Measurements from ENCODE around the gene TEKT2. TPM values are rescaled to one million over a fixed set of nuclear protein-coding genes. Genes with fewer than 3 reads are reported as not detected.

TEKT2 gene
- total RNA-seq, 1 experiment from 2014 or later, result not detected

- no peaks in the 10 kb centered on the region for H3K79me2 ChIP-seq (ENCODE audit: low read length)
Measured at GRCh38 chr1:36119456-36119855, 35.6 kb downstream of the TEKT2 start.

GRCh38 chr1:36122062-36123030 lies 38.5 kb downstream of the TEKT2 start:
- no TSS peak for BruUV-seq (replicated peaks)
- H3K9ac ChIP-seq (ENCODE audit: low read length), result no peak overlapping the region
- H3K4me3 ChIP-seq (ENCODE audit: low read length), result no peak overlapping the region
- no peaks in the 10 kb centered on the region for H3F3A ChIP-seq (ENCODE audit: low read length, unreplicated experiment)
- no peak overlapping the region for H2AFZ ChIP-seq (ENCODE audit: low read length)
- ATAC-seq (no peak), DNase-seq (no peak)
- no peaks in the 10 kb centered on the region for H3K4me1 ChIP-seq (ENCODE audit: insufficient read depth, low read length)
- CTCF ChIA-PET, result no interaction called here
- H3K9me2 ChIP-seq (replicated peaks; ENCODE audit: low read length), result no peaks in the 10 kb centered on the region
- intact Hi-C loops (cut with micrococcal nuclease), result no loop called here
- H3K27ac ChIP-seq (ENCODE audit: low read length), result no peak overlapping the region
- H3K4me2 ChIP-seq (ENCODE audit: low read length), result no peak overlapping the region
- POLR2A ChIA-PET (ENCODE audit: unreplicated experiment), result no interaction called here
- TF ChIP-seq EZH2phosphoT487 (IDR thresholded peaks at IDR 0.05; ENCODE audit: borderline replicate concordance, low read length) (no peak), CTCF (conservative IDR thresholded peaks at IDR 0.05; ENCODE audit: low read depth, low read length) (no peak), EZH2 (IDR thresholded peaks at IDR 0.05; ENCODE audit: low read length, unreplicated experiment) (no peak)
- H3K36me3 ChIP-seq (ENCODE audit: low read depth, low read length), result no peaks in the 10 kb centered on the region
- H3K27me3 ChIP-seq (ENCODE audit: low read length), result peaks cover 9% of the 10 kb centered on the region; the same call in 1 of the 2 replicates
- H3K79me2 ChIP-seq (ENCODE audit: low read length), result no peaks in the 10 kb centered on the region
- H3K9me3 ChIP-seq (ENCODE audit: low read length), result no peaks in the 10 kb centered on the region
- H4K20me1 ChIP-seq (ENCODE audit: low read length), result no peaks in the 10 kb centered on the region

More at GRCh38 chr1:36119456-36119855, 35.6 kb downstream of the TEKT2 start:
- H3K27me3 ChIP-seq (ENCODE audit: low read length), result peaks cover 3% of the 10 kb centered on the region; the same call in 1 of the 2 replicates
- H2AFZ ChIP-seq (ENCODE audit: low read length), result no peak overlapping the region
- no peak overlapping the region for H3K4me3 ChIP-seq (ENCODE audit: low read length)
- no peaks in the 10 kb centered on the region for H4K20me1 ChIP-seq (ENCODE audit: low read length)
- no peak overlapping the region for H3K4me2 ChIP-seq (ENCODE audit: low read length)
- ChIA-PET CTCF (no interaction called here), POLR2A (ENCODE audit: unreplicated experiment) (no interaction called here)
- no peaks in the 10 kb centered on the region for H3K4me1 ChIP-seq (ENCODE audit: insufficient read depth, low read length)
- ATAC-seq (no peak), DNase-seq (no peak)
- H3K27ac ChIP-seq (ENCODE audit: low read length), result no peak overlapping the region
- no TSS peak for BruUV-seq (replicated peaks)
- TF ChIP-seq EZH2 (IDR thresholded peaks at IDR 0.05; ENCODE audit: low read length, unreplicated experiment), result no peak
- TF ChIP-seq EZH2phosphoT487 (IDR thresholded peaks at IDR 0.05; ENCODE audit: borderline replicate concordance, low read length), result no peak
- no peak for TF ChIP-seq CTCF (conservative IDR thresholded peaks at IDR 0.05; ENCODE audit: low read depth, low read length)
- intact Hi-C loops (cut with micrococcal nuclease), result no loop called here
- no peaks in the 10 kb centered on the region for H3K36me3 ChIP-seq (ENCODE audit: low read depth, low read length)
- no peaks in the 10 kb centered on the region for H3F3A ChIP-seq (ENCODE audit: low read length, unreplicated experiment)
- no peak overlapping the region for H3K9ac ChIP-seq (ENCODE audit: low read length)
- H3K9me2 ChIP-seq (replicated peaks; ENCODE audit: low read length), result no peaks in the 10 kb centered on the region
- H3K9me3 ChIP-seq (ENCODE audit: low read length), result no peaks in the 10 kb centered on the region

GRCh38 chr1:36123356-36123755 lies 39.5 kb downstream of the TEKT2 start:
- Histone ChIP-seq H3K27ac (ENCODE audit: low read length) (no peak overlapping the region), H4K20me1 (ENCODE audit: low read length) (no peaks in the 10 kb centered on the region), H3K4me1 (ENCODE audit: insufficient read depth, low read length) (no peaks in the 10 kb centered on the region), H3F3A (ENCODE audit: low read length, unreplicated experiment) (no peaks in the 10 kb centered on the region), H3K27me3 (ENCODE audit: low read length) (peaks cover 9% of the 10 kb centered on the region; the same call in 1 of the 2 replicates), H3K9me3 (ENCODE audit: low read length) (no peaks in the 10 kb centered on the region), H3K4me3 (ENCODE audit: low read length) (no peak overlapping the region), H3K79me2 (ENCODE audit: low read length) (no peaks in the 10 kb centered on the region), H2AFZ (ENCODE audit: low read length) (no peak overlapping the region), H3K36me3 (ENCODE audit: low read depth, low read length) (no peaks in the 10 kb centered on the region), H3K9ac (ENCODE audit: low read length) (no peak overlapping the region), H3K4me2 (ENCODE audit: low read length) (no peak overlapping the region), H3K9me2 (replicated peaks; ENCODE audit: low read length) (no peaks in the 10 kb centered on the region)
- ATAC-seq, result no peak
- intact Hi-C loops (cut with micrococcal nuclease), result no loop called here
- DNase-seq, result no peak
- ChIA-PET CTCF (no interaction called here), POLR2A (ENCODE audit: unreplicated experiment) (no interaction called here)
- no TSS peak for BruUV-seq (replicated peaks)
- TF ChIP-seq EZH2 (IDR thresholded peaks at IDR 0.05; ENCODE audit: low read length, unreplicated experiment) (no peak), CTCF (conservative IDR thresholded peaks at IDR 0.05; ENCODE audit: low read depth, low read length) (no peak), EZH2phosphoT487 (IDR thresholded peaks at IDR 0.05; ENCODE audit: borderline replicate concordance, low read length) (no peak)

Data from PC-3 (cell line).